IPS-18a (cell line): ENCODE measurements around the gene CSNK2B.
A peak's percentile ranks its signal among the peaks of the same experiment; 100 is the strongest.

ENCODE experiments used
- H3K27ac ChIP-seq: one replicate; pipeline ENCODE4 v1.5.1; 2013; ENCODE audit warnings: low read length
- H3K27me3 ChIP-seq: one replicate; pipeline ENCODE4 v1.6.1; 2013; ENCODE audit warnings: mild to moderate bottlenecking, low read length; ENCODE audit not compliant: control insufficient read depth, insufficient read depth
- H3K36me3 ChIP-seq: one replicate; pipeline ENCODE4 v1.6.1; 2013; ENCODE audit warnings: low read depth, low read length; ENCODE audit not compliant: control insufficient read depth
- H3K4me1 ChIP-seq: one replicate; pipeline ENCODE4 v1.6.1; 2013; ENCODE audit warnings: low read depth, low read length; ENCODE audit not compliant: control insufficient read depth
- H3K4me3 ChIP-seq: one replicate; pipeline ENCODE4 v1.5.1; 2013; ENCODE audit warnings: low read length
- H3K9ac ChIP-seq: one replicate; pipeline ENCODE4 v1.6.1; 2013; ENCODE audit warnings: mild to moderate bottlenecking, low read length, moderate library complexity
- H3K9me3 ChIP-seq: one replicate; pipeline ENCODE4 v1.6.1; 2013; ENCODE audit warnings: low read depth, low read length; ENCODE audit not compliant: control insufficient read depth

CSNK2B gene

DNA sequence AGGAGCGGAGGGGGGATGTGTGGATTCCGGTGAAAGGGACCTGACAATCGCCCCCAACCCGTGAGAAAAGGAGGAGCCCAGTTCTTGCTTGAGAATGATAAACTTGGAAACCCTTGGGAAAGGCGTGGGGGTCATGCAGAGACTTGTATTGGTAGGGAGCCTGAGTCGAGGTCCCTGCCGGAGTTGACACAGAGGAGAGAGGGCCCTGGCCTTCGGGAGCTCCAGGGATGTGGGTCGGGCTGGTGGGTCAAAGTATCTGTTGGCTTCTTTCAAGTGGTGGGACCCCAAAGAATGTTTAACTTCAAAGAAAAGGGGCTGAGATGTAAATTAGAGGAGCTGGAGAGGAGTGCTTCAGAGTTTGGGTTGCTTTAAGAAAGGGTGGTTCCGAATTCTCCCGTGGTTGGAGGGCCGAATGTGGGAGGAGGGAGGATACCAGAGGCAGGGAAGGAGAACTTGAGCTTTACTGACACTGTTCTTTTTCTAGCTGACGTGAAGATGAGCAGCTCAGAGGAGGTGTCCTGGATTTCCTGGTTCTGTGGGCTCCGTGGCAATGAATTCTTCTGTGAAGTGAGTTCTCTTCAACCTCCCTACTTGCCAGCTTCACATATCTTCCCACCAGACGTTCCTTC is 571 bp downstream of the CSNK2B start:
- Histone ChIP-seq H3K9ac (peak overlapping the region; percentile 74), H3K4me1 (peaks cover 3% of the 10 kb centered on the region), H3K36me3 (peaks cover 58% of the 10 kb centered on the region), H3K9me3 (no peaks in the 10 kb centered on the region), H3K27me3 (no peaks in the 10 kb centered on the region), H3K27ac (peak overlapping the region; percentile 22), H3K4me3 (peak overlapping the region; percentile 84)

GRCh38 chr6:31669676-31670075 is 3.8 kb downstream of the CSNK2B start, which contains the start of gene LY6G5B:
Gene LY6G5B (plus strand): TSS chr6:31669976. CDS start chr6:31670951, 975 bp downstream.
- Histone ChIP-seq H3K9me3 (no peaks in the 10 kb centered on the region), H3K27ac (no peak within 1 kb of the TSS), H3K4me1 (no peaks in the 10 kb centered on the region), H3K36me3 (peaks cover 56% of the 10 kb centered on the region), H3K4me3 (no peak within 1 kb of the TSS), H3K9ac (no peak within 1 kb of the TSS), H3K27me3 (no peaks in the 10 kb centered on the region)

GRCh38 chr6:31676322-31676903 is 10.5 kb downstream of the CSNK2B start:
- Histone ChIP-seq H3K4me1 (no peaks in the 10 kb centered on the region), H3K27me3 (peaks cover 14% of the 10 kb centered on the region), H3K36me3 (peaks cover 9% of the 10 kb centered on the region), H3K9me3 (no peaks in the 10 kb centered on the region), H3K27ac (no peak overlapping the region), H3K9ac (no peak overlapping the region), H3K4me3 (no peak overlapping the region)

DNA sequence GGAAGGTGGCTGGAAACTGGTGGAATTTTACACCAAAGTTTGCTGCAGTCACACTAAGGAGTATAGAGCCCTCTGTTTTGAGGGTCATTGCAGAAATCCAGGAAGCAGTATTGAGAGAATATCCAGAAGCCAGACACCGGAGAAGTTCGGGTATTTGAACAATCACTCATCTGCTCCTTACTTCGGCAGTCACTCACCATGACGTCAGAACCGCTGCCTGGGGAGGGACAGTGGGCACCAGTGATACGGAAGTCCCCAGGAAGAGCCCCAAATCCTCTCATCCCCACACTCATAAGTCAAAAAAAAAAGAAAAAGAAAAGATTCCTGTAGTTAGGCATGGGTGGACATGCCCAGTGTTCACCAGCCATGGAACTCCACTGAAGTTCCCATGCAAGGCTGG is 11.0 kb downstream of the CSNK2B start:
- H3K9me3 ChIP-seq = no peaks in the 10 kb centered on the region
- peaks cover 18% of the 10 kb centered on the region for H3K27me3 ChIP-seq
- H3K9ac ChIP-seq = no peak overlapping the region
- H3K36me3 ChIP-seq = peaks cover 4% of the 10 kb centered on the region
- H3K27ac ChIP-seq = no peak overlapping the region
- no peak overlapping the region for H3K4me3 ChIP-seq
- no peaks in the 10 kb centered on the region for H3K4me1 ChIP-seq

DNA sequence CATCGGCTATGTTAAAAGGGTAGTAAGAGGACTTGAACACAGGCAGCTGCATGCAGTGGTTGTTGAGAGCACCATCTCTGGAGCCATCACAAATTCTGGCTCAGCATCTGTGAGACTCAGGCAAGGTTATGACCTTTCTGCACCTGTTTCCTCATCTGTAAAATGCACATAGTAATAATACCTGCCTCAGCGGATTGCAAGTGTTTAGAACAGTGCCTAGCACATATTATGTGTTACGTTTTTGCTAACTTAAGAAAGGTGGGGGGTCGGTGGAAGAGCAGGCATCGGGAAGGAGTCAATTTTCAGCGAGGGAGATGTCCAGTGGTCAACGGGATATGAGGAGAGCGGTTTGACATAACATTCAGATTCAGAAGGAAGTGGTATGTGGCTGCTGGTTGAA is 12.1 kb downstream of the CSNK2B start:
- H3K9me3 ChIP-seq = no peaks in the 10 kb centered on the region
- H3K4me1 ChIP-seq = no peaks in the 10 kb centered on the region
- H3K9ac ChIP-seq = no peak overlapping the region
- H3K4me3 ChIP-seq = no peak overlapping the region
- peaks cover 29% of the 10 kb centered on the region for H3K27me3 ChIP-seq
- H3K36me3 ChIP-seq = no peaks in the 10 kb centered on the region
- no peak overlapping the region for H3K27ac ChIP-seq

DNA sequence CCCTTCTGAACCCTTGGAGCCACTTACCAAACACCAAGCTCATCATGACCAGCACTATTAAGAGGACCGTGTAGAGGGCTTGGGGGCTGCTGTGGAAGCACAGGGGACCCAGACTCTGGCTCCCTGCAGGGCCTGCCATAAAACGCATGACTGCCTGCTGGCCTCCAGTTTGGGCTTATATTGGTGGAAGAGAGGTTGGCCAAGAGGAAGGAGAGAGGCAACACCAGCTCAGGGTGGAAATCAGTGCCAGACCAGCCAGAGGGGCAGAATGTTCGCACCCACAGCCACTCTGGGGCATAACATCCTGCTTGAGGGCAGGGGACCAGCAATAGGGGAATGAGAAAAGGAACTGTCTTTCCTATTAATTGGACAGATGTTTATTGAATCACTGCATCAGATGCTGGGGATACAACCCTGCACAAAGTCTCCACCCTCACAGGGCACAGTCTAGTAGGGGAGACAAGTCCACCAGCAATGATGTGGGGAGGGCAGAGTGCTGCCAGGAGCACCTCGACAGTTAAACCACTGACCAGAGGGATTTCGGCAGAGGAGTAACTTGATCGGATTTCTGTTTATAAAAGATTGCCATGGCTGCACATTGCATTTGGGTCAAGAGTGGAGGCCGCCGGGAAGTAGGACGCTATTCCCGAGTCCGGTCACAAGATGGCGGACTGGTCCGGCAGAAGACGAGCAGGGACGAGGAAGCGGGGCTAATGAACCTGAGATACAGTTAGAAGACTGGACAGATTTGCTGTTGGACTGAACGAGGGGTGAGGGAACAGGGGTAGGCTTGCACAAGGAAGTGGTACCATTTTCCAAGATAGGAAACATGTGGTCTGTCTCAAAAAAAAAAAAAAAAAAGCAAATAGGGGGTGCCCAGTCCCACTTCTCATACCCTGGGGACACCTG is 14.6 kb downstream of the CSNK2B start, which contains the start of gene LY6G5C:
Gene LY6G5C, minus strand, starts transcription at position 842 of the 909 bp plus-strand sequence. Its CDS starts 694 bp downstream, at position 148.
- Histone ChIP-seq H3K4me3 (peak within 1 kb of the TSS; percentile 65), H3K9me3 (no peaks in the 10 kb centered on the region), H3K27me3 (peaks cover 29% of the 10 kb centered on the region), H3K27ac (no peak within 1 kb of the TSS), H3K9ac (no peak within 1 kb of the TSS), H3K4me1 (peaks cover 5% of the 10 kb centered on the region), H3K36me3 (no peaks in the 10 kb centered on the region)

GRCh38 chr6:31681135-31681671 is 15.3 kb downstream of the CSNK2B start:
- H3K36me3 ChIP-seq = no peaks in the 10 kb centered on the region
- no peak overlapping the region for H3K9ac ChIP-seq
- peaks cover 29% of the 10 kb centered on the region for H3K27me3 ChIP-seq
- H3K9me3 ChIP-seq = no peaks in the 10 kb centered on the region
- H3K27ac ChIP-seq = no peak overlapping the region
- peak overlapping the region; percentile 65 for H3K4me3 ChIP-seq
- peaks cover 5% of the 10 kb centered on the region for H3K4me1 ChIP-seq

GRCh38 chr6:31683591-31683990 is 17.7 kb downstream of the CSNK2B start:
- Histone ChIP-seq H3K27me3 (peaks cover 22% of the 10 kb centered on the region), H3K9ac (peak overlapping the region; percentile 2), H3K4me1 (peaks cover 5% of the 10 kb centered on the region), H3K9me3 (no peaks in the 10 kb centered on the region), H3K36me3 (no peaks in the 10 kb centered on the region), H3K4me3 (peak overlapping the region; percentile 70), H3K27ac (no peak overlapping the region)

DNA sequence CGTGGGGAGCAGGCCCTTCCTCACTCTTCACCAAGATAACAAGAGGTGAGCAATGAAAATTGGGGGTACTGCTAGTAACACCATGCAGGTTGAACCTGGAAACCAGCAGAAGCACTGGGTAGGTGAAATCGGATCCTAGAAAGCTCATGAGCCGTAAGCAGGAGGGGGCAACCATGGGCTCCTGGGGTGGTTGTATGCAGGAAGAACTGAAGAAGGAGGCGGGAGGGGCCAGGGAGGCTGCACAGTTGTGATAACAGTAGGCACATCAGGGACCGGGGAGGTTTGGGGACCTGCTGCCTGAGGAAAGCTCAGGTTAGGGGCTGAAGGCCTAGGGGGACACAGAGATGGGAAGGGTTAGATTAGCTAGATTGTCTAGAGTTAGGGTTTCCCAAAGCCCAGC is 20.6 kb downstream of the CSNK2B start:
- H3K4me3 ChIP-seq = no peak overlapping the region
- peaks cover 15% of the 10 kb centered on the region for H3K27me3 ChIP-seq
- peaks cover 2% of the 10 kb centered on the region for H3K36me3 ChIP-seq
- peaks cover 5% of the 10 kb centered on the region for H3K4me1 ChIP-seq
- H3K27ac ChIP-seq = no peak overlapping the region
- no peak overlapping the region for H3K9ac ChIP-seq
- H3K9me3 ChIP-seq = no peaks in the 10 kb centered on the region

DNA sequence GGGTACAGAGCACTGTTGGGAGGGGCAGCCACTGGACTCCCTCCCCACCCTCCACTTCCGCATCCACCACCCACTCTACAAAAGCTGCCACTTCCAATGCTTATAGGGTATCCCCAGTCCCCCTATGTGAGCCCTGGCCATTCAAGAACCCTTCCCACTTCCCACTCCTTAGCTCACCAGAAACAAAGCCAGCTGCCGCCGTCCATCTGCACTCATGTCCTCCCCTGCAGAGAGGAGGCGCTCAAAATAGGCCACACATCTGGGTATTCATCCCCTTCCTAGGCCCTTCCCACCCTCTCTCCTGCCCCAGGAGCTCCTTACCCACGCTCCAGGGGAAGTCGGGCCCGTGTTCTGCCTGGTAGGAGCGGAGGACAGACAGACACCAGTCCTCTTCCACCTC is 21.4 kb downstream of the CSNK2B start:
- Histone ChIP-seq H3K27me3 (peaks cover 6% of the 10 kb centered on the region), H3K27ac (no peak overlapping the region), H3K9me3 (no peaks in the 10 kb centered on the region), H3K36me3 (peaks cover 2% of the 10 kb centered on the region), H3K4me1 (peaks cover 5% of the 10 kb centered on the region), H3K4me3 (no peak overlapping the region), H3K9ac (no peak overlapping the region)
